ENCODE measurements around the gene MAPK8IP2.
"Not testable (repeated sequence)": the region's sequence is repeated elsewhere in the genome, so short reads cannot be mapped to it uniquely, and the experiment has no call there.

MAPK8IP2 gene

DNA sequence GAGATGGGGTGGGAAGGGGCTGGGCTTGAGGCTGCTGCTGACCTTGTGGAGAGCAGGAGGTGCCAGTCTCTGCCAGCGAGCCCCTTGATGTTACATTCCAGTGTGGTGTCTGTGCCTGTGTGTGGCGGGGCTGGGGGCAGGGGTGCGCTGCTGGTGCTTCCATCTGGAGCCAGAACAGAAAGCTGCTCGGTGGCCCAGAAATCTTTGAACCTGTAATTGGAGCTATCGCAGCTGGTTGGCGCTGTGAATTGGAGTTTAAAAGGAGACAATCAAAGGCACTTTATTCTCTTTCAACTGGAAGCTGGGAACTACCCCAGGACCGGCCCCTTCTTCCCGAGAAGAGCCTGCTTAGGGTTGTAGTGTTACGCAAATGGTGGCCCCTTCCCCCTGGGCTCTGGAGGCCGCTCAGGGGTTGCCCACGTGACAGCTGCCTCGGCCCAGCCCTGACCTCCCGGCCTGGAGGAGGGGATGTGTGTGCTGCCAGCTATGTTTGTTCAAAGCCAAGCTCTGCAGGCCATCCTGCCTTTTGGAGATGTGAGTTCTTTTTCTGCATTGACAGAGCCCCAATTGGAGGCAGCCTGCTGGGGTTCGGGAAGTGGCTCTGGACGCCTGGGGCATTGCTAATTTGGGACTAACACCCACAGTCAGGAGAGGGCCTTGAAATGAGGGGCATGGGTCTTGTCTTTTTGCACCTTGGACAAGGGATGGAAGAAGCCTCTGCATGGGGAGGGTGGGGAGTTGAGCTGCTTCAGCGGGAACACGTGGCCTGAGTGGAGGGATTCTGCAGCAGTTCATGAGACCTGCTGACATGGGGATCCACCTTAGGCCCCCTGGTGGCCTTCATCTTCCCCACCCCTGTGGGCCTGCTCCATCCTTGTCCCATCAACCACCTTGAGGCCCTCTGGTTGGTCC lies 41.4 kb downstream of the MAPK8IP2 start:
- no peak for DNase-seq

DNA sequence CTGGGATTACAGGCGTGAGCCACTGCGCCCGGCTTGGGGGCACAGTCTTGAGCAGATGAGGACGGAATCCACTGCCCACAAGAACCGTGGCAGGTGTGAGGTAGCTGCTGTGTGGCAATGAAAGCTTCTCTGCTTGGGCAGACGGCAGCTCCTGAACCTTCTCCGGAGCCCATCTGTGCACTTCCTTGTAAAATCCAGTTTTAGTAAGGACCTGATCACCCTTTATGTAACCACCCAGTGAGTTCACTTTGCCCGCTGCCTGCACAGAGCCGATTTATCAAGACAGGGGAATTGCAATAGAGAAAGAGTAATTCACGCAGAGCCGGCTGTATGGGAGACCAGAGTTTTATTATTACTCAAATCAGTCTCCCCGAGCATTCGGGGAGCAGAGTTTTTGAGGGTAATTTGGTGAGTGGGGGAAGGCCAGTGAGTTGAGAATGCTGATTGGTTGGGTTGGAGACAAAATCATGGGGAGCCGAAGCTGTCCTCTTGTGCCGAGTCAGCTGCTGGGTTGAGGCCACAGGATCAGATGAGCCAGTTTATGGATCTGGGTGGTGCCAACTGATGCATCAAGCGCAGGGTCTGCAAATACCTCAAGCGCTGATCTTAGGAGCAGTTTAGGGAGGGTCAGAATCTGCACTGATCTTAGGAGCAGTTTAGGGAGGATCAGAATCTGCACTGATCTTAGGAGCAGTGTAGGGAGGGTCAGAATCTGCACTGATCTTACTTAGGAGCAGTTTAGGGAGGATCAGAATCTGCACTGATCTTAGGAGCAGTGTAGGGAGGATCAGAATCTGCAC lies 42.6 kb downstream of the MAPK8IP2 start:
- not testable (repeated sequence) for DNase-seq

DNA sequence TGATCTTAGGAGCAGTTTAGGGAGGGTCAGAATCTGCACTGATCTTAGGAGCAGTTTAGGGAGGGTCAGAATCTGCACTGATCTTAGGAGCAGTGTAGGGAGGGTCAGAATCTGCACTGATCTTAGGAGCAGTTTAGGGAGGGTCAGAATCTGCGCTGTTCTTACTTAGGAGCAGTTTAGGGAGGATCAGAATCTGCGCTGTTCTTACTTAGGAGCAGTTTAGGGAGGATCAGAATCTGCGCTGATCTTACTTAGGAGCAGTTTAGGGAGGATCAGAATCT lies 43.2 kb downstream of the MAPK8IP2 start:
- DNase-seq: not testable (repeated sequence)

DNA sequence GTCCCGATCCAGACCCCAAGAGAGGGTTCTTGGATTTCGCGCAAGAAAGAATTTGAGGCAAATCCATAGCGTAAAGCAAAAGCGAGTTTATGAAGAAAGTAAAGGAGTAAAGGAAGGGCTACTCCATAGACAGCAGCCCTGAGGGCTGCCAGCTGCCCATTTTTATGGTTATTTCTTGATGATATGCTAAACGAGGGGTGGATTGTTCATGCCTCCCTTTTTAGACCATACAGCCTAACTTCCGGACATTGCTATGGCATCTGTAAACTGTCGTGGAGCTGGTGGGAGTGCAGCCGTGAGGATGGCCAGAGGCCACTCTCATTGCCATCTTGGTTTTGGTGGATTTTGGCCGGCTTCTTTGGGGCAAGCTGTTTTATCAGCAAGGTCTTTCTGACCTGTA lies 52.7 kb downstream of the MAPK8IP2 start:
- no peak for DNase-seq

DNA sequence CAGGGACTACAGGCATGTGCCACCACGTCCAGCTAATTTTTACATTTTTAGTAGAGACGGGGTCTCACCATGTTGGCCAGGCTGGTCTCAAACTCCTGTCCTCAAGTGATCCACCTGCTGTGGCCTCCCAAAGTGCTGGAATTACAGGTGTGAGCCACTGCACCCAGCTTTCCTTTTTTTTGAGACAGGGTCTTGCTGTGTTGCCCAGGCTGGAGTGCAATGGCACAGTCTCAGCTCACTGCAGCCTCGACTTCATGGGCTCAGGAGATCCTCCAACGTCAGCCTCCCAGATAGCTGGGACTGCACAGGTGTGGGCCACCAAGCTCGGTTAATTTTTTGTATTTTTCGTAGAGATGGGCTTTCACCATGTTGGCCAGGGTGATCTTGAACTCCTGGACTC lies 54.1 kb downstream of the MAPK8IP2 start:
- not testable (repeated sequence) for DNase-seq

DNA sequence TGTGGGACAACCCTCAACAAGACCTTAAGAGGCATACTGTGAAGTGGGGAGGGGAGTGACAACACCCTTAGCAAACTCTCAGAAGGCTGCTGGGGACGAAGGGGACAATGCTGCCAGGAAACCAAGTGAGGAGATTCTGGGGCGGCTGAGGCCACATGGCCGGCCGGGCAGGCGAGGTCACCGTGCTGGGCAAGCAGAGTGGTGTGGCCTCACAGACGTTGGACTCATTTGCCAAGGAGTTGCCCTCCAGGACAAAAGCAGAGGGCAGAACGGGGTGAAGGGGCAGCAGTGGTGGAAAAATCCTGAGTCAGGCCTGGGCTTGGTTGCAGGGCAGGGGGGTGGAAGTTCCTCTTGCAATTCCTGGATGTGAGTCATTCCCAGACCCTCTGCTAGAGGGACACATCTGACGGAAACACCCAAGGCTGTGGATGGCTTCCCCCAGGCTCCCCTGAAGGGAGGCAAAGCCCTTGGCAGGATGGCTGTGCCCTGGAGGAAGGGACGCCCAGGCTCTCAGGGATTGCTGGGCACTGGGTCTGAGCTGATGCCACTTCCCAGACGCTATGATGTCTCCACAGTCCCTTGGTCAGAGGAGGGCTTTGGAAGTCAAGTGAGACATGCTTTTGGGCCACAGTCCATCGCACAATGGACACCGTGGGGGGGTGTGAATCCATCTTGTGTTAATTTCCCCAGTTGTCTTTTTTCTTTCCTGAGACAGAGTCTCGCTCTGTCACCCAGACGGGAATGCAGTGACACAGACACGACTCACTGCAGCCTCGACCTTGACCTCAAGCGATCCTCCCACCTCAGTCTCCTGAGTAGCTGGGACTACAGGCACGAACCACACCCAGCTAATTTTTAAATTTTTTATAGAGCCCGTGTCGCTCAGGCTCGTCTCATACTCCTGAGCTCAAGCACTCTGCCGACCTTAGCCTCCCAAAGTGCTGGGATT lies 55.8 kb downstream of the MAPK8IP2 start:
- no peak for DNase-seq

DNA sequence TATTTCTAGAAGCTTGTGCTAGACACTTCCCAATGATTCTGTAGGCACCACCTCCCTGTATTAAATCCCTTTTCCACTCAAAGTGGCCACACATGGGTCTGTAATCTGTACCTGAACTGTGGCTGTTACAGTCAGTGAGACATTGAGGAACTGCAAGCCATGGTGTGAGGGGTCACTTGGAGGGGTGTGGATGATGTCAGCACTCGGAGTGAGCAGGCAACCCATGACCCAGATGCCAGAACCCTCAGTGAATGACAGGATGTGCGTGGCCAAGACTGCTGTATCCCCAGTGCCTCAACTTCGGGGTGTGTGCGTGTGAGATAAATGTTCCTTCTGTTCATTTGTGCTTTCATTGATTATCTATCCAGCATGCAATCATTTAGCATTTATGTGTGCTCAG lies 57.3 kb downstream of the MAPK8IP2 start:
- no peak for DNase-seq

DNA sequence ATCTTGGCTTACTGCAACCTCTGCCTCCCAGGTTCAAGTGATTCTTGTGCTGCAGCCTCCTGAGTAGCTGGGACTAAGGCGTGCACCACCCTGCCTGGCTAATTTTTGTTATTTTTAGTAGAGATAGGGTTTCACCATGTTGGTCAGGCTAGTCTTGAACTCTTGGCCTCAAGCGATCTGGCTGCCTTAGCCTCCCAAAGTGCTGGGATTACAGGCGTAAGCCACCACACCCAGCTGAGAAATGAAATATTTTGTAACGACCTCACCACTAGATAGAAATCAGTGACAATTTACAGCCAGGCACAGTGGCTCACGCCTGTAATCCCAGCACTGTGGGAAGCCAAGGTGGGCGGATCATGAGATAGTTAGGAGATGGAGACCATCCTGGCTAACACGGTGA lies 59.1 kb downstream of the MAPK8IP2 start:
- DNase-seq: not testable (repeated sequence)

DNA sequence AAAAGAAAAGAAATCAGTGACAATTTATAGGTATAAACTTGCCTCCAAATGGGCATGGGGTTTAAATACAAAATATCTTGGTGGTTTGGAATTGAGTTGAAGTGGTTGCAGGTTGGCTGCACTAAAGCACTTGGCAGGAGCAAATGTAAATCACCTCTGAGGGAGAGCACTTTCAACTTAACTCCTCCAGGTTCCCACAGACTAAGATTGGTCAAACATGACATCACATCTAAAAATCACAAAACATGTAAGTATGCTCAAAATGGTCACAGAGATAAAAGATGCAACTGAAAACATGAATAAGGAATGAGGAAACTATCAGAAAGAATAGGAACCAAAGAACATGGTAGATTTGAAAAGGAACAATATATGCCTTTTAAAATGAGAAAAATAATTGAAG lies 59.7 kb downstream of the MAPK8IP2 start:
- no peak for DNase-seq
